ENCODE results near the gene EPM2AIP1.

DNA sequence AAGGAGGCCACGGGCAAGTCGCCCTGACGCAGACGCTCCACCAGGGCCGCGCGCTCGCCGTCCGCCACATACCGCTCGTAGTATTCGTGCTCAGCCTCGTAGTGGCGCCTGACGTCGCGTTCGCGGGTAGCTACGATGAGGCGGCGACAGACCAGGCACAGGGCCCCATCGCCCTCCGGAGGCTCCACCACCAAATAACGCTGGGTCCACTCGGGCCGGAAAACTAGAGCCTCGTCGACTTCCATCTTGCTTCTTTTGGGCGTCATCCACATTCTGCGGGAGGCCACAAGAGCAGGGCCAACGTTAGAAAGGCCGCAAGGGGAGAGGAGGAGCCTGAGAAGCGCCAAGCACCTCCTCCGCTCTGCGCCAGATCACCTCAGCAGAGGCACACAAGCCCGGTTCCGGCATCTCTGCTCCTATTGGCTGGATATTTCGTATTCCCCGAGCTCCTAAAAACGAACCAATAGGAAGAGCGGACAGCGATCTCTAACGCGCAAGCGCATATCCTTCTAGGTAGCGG lies at the start of gene EPM2AIP1:
- TF ChIP-seq, protein P1, sequence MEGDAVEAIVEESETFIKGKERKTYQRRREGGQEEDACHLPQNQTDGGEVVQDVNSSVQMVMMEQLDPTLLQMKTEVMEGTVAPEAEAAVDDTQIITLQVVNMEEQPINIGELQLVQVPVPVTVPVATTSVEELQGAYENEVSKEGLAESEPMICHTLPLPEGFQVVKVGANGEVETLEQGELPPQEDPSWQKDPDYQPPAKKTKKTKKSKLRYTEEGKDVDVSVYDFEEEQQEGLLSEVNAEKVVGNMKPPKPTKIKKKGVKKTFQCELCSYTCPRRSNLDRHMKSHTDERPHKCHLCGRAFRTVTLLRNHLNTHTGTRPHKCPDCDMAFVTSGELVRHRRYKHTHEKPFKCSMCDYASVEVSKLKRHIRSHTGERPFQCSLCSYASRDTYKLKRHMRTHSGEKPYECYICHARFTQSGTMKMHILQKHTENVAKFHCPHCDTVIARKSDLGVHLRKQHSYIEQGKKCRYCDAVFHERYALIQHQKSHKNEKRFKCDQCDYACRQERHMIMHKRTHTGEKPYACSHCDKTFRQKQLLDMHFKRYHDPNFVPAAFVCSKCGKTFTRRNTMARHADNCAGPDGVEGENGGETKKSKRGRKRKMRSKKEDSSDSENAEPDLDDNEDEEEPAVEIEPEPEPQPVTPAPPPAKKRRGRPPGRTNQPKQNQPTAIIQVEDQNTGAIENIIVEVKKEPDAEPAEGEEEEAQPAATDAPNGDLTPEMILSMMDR (IDR thresholded peaks at IDR 0.05) = peak; percentile 38
- TF ChIP-seq EP300 (IDR thresholded peaks at IDR 0.05; ENCODE audit: borderline replicate concordance in 1 of 2, low read depth in 1 of 2, low read length in 1 of 2) = peak in 1 of 2 experiments; percentile 10; a peak in 1 of 4 replicates

Data from SK-N-SH (cell line).